Measurements from ENCODE around the gene PLEKHG3.

The PLEKHG3 gene

DNA sequence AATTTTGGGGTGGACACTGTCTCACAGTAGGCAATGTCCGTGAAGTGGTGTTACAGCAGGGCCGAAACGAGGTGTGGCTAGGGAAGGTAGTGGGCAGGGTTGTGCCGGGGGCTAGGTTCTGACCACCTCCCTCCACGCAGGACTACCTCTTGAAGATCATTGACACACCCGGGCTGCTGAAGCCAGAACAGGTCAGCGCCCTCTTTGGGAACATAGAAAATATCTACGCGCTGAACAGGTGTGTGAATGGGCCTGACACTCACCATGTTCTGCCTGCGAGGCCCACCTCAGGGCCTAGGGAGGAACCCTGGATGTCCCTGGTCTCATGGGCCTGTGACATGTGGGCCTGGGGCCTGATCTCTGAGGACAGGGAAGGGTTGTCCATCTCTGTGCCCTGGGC lies 24.6 kb downstream of the PLEKHG3 start:
- no peak for DNase-seq

DNA sequence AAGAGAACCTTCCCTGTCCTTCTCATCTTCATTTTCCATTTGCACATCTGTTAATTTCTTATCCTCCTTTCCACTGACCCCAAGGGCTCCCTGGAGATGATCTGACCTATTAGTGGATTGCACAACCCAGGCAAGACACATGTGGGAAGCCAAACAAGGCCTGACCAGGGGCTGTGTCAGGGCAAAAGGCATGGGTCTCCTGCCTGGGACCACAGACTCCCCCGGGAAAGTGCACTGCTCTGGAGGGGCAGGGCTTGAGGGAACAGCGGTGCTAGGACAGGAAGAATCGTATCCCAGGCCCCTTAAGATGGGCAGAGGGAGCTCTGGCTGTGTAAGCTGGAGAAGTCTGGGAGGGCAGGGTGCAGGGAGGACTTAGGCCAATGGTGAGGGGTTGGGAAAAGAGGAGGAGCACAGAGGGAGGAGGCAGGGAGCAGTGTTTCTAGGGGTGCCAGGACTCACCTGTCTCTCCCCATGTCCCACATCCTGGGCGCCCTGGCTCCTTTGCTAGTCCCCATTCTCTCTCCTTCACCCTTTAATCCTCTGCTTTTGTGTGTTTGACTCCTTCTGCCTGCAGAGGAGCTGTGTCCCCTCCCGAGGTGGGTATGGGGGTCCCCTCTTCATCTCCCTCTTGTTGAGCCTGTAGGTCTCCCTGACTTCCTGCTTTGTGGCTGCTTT lies 25.3 kb downstream of the PLEKHG3 start:
- DNase-seq, result no peak

DNA sequence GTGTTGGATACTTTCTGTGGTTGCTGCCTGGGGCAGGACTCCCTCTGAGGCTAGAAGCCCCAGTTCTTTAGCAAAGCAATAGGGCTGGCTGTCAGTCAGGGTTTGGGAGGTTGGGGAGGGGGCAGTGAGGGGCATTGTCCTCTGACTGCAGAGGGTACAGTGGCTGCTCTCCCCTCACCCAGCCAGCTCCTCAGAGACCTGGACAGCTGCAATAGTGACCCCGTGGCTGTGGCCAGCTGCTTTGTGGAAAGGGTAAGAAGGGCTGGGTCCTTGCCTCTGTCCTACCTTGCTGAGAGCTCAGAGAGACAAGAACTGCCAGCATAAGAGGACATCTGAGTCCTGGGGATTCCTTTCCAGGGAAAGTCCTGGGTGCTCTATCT lies 25.8 kb downstream of the PLEKHG3 start:
- no peak for DNase-seq

DNA sequence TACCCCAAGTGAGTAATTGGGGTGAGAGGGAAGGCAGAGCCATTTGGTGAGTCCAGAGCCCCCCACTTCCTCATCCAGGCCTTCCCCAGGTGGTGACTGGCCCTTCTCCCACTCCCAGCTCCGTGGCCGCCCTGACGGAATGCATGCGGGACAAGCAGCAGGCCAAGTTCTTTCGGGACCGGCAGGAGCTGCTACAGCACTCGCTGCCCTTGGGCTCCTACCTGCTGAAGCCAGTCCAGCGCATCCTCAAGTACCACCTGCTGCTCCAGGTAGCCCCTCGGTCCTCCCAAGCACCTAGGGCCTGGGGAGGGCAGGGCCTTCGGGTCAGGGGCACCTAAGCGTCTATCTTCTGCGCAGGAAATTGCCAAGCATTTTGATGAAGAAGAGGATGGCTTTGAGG lies 26.5 kb downstream of the PLEKHG3 start:
- DNase-seq, result no peak

DNA sequence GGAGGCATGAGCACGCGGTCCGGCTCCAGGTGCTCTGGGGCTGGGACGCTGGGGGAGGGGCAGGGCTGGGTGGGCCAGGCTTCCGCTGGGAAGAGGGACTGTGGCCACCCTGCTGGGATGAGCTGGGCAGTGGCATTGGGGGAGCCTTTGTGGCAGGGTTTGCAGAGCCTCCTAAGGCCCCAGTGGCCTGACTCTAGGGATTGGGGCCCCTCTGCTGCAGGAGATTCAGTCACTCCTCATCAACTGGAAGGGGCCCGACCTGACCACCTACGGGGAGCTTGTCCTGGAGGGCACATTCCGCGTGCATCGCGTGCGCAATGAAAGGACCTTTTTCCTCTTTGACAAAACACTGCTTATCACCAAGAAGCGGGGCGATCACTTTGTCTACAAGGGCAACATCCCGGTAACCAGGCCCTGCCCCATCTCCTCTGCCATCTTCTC lies 26.9 kb downstream of the PLEKHG3 start:
- DNase-seq, result no peak

DNA sequence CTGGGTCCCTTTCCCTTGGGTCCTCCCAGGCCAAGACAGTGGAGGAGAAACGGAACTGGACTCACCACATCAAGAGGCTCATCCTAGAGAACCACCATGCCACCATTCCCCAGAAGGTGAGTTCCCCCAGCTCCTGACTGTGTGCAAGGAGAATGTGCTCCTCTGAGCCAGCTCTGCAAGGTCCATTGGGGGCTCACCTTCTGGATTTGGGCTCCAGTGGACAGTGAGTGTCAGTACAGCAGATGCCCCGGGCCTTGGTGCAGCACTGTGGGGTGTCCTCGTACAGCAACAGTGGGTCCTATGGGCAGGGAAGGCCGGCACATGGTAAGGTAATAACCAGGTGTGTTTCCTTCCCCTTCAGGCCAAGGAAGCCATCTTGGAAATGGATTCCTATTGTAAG lies 27.8 kb downstream of the PLEKHG3 start:
- DNase-seq, result no peak

DNA sequence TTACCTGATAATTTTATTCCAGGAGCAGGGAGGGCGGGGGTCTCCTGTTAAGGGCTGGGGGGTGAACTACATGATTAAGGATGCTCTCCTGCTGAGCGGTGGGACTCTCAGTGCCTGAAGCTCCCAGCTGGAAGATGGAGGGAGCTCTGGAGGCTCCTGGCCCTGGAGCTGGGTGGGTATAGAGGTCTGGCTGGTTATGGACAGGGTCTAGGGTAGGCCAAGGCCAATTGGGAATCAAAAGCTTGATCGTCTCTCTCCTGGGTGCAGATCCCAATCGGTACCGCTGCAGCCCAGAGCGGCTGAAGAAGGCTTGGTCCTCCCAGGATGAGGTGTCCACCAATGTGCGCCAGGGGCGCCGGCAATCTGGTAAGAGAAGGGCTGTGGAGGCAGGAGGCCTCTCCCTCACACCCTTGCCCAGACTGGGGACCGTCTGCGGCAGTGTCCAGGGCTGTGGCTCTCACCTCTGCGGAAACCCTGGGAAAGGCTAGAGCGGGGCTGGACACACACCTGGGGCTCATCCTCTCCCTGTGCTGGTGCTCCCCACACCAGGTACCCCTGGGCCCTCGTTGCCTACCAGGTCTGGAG lies 28.4 kb downstream of the PLEKHG3 start:
- DNase-seq, result no peak

DNA sequence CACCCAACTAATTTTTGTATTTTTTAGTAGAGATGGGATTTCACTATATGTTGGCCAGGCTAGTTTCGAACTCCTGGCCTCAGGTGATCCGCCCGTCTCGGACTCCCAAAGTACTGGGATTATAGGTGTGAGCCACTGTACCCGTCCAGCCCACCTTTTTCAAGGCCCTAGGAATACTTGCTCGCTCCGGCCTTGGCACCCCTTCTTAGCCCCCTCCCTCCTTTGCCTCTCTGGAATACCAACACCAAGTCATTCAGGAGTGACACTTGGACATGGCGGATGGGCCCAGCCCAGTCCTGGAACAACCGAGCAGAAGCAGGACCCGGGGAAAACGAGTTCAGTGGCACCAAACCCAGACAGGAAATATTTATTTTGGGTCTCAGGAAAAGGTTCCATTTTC lies 29.1 kb downstream of the PLEKHG3 start:
- DNase-seq, result no peak

DNA sequence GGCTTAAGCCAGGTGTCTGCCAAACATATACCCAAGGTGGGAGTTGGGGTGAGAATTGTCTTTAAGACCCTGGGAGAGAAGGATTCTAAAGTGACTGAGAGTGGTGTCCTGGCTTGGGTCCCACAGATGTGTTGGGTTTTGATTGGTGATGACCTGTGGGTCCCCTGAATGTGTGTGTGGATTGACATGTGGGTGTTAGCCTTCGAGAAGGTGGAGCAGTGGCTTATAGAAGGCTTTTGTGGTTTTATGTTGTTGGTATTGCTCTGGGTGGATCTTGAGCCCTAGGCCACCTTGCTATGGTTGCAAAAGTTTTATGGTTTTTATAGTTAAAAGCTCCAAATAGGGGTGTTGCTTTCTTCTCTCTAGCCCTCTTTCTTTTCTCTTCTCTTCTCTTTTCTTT lies 29.7 kb downstream of the PLEKHG3 start:
- DNase-seq, result no peak

DNA sequence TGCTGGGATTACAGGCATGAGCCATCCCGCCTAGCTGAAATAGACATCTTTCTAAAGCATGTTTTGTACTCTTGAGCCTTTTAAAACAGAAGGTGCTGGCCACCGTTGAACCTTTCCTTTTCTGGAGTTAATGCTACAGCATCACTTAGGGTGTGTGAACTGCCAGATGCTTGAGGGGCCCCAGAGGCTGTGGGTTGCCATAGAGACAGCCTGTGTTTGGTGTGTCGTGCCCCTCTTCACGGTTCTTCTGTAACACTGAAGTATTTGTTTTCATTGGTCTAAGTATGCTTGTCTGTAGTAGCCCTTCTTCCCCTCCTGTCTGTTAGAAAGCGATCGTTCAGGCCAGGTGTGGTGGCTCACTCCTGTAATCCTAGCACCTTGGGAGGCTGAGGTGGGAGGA lies 30.8 kb downstream of the PLEKHG3 start:
- no peak for DNase-seq

DNA sequence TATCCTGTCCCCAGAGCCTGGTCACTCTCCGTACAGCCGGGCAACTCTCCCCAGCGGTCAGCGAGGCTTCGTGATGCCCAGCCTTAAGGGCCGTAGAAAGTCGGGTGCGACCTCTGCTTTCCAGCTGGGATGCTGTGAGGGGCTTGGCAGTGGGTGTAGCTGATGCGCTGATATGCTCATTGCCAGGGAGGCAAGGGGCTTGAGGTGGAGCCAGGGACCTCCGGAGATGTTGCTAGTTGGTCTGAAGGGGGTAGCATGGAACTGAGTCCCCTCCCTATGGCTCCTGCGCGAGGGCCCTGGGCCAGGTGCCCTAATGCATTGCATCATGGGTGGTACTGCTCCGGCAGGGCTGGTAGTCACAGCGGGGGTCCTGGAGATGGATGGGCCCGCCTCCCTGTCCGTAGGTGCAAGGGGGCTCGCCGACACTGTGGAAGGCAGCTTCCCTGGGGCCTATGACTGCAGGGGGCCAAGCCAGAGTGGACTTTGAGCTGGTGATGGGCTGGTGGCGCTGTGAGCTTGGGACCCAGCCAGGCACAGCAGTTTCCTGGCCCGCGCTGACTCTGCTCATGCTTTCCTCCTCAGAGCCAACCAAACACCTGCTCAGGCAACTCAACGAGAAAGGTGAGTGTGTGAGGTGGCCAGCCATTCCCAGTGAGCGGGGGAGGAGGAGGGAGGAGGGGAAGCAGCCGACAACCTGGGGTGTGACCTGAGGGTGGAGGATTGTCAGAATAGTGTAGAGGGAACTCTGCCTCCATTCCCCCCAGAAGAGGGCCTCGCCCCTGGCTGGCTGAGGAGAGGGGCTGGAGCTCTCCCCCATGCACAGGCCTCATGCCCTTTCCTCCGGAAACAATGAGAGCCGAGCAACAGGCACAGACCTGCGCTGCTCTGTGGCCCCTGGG lies 32.3 kb downstream of the PLEKHG3 start:
- no peak for DNase-seq

DNA sequence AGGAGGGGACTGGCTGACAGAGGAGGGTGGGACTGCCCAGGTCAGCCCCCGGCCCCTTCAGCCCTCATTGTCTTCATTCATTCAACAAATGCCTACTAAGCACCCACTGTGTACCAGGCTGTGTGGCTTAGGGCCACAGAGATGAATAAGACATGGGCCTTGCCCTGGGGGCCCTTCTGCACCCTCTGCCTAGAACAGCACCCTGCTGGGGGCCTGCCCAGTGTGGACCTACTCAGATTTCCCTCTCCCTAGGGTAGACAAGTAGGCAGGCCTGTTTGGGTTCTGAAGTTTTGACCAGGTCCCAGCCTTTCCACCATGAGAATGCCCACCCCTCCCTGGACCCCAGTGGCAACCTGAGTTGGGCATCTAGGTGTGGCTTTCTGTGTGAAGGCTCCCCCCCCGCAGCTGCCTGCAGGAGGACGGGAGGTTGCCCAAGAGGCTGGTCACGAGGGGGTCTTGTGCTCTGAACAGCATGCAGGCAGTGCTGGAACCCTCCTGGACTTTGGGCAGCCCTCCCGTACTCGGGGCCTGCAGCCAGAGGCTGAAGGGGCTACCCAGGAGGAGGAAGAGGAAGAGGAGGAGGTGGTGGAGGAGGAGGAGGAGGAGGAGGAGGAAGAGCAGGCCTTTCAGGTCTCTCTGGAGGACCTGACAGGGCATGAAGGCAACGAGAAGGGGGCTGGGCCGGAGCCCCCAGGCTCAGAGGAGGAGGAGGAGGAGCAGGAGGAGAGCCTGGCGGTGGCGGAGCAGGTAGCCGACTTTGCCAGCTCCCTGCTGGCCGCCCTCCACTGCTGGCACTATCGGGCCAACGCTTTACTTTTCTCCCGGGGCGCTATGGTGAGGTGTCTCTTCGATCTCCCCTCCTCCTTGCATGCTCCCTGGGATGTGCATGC lies 33.4 kb downstream of the PLEKHG3 start:
- no peak for DNase-seq

DNA sequence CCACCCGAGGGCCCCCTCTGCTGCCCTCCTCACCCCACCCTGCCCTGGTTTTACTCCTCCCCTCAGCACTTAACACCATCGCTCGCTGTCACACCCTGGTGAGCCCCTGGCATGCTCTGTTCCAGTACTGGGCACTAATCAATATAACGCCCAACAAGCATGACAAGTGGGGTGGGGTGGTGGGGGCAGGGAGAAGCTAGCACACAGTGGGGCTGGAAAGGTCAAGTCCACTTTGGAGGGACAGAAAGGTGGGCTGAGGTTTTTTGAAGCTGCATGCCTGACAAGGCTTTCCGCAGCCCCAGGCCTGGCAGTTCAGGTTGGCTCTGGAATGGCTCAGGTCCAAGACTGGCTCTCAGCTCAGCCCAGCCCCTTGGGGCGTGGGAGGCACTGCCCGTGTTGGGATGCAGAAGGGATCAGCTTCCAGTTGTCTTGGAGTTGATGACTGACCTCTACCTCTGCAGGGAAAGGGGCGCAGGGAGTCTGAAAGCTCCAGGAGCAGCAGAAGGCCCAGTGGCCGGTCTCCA lies 34.1 kb downstream of the PLEKHG3 start:
- no peak for DNase-seq

DNA sequence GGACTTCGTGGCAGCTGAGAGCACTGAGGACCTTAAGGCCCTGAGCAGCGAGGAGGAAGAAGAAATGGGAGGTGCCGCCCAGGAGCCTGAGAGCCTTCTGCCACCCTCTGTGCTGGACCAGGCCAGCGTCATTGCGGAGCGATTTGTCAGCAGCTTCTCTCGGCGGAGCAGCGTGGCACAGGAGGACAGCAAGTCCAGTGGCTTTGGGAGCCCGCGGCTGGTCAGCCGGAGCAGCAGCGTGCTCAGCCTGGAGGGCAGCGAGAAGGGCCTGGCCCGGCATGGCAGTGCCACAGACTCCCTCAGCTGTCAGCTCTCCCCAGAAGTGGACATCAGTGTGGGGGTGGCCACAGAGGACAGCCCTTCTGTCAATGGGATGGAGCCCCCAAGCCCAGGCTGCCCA lies 37.0 kb downstream of the PLEKHG3 start:
- DNase-seq, result no peak

DNA sequence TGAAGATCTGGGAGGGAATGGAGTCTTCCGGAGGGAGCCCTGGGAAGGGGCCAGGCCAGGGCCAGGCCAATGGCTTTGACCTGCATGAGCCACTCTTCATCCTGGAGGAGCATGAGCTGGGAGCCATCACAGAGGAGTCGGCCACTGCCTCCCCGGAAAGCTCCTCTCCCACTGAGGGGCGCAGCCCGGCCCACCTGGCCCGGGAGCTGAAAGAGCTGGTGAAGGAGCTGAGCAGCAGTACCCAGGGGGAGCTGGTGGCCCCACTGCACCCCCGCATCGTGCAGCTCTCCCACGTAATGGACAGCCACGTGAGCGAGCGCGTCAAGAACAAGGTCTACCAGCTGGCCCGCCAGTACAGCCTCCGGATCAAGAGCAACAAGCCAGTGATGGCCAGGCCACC lies 37.7 kb downstream of the PLEKHG3 start:
- DNase-seq, result no peak

DNA sequence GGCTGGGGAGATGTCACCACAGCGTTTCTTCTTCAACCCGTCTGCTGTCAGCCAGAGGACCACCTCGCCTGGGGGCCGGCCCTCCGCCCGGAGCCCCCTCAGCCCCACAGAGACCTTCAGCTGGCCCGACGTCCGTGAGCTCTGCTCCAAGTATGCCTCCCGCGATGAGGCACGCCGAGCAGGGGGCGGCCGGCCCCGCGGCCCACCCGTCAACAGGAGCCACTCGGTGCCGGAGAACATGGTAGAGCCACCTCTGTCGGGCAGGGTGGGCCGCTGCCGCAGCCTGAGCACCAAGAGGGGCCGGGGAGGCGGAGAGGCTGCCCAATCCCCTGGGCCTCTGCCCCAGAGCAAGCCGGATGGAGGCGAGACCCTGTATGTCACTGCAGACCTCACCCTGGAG lies 38.8 kb downstream of the PLEKHG3 start:
- no peak for DNase-seq

DNA sequence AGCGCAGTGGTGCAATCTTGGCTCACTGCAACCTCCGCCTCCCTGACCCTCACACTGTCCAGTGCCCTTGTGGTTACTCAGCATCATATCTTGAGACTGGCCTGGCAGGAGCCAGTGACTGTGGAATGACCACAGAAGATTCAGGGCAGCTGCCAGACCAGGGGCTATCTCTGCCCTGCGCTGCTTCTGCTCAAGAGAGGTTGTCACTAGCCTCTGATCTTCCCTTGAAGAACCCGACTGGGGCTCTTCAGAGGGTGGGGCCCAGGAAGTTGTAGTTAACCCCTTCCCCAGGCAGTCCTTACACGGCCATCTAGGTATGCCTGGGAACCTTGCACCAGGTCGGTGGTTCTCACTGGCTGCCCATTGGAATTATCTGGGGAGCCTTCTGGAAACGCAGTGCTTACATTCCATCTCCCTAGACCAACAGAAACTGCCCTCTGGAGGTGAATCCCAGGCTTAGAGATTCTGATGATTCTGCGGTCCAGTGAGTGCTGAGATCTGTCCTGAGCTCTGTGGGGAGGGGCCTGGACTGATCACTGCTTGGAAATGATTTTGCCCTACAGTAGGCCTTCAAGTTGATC lies 41.4 kb downstream of the PLEKHG3 start:
- no peak for DNase-seq

DNA sequence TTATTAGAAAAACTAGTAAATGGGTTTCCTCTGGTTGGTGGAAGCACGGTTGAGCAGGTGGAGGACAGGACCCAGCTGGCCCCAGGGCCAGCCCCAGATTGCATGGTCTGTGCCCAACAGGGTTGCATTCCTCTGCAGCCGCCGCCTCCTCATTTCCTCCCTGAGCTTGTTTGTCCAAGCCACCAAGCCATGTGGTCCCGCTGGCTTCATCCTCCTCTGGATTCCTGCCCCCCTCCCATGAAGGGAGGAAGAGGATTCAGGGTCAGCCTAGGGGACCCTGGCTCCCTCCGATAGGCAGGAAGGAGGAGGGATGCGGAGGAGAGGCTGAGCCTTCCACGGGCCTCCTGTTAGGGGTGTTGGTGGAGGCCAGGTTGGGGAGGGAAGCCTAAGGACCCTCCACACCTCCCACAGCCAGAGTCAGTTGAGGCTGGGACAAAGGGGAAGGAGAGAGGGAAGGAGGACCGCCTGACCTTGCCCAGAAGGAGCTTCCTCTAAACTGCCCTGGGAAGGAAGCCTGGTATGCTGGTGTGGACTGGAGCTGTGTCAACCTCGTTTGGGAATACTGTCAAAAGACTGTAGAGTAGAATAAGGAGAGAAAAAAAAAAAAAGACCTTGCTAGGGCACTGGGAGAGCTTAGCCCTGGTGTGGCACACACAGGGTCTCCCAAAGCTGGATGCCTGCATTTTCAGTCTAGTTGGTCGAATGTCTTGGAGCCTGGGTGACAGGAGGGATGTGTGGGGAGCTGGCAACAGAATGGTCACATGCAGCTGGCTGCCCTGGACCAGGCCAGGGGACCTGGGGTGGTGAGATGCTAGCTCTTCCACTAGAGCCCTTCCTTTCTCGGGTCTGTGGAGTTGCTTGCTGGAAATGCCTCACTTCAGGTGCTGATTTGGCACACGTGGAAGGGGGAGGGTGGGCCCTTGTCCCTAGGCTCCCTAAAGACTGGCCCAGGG lies 42.4 kb downstream of the PLEKHG3 start:
- no peak for DNase-seq

DNA sequence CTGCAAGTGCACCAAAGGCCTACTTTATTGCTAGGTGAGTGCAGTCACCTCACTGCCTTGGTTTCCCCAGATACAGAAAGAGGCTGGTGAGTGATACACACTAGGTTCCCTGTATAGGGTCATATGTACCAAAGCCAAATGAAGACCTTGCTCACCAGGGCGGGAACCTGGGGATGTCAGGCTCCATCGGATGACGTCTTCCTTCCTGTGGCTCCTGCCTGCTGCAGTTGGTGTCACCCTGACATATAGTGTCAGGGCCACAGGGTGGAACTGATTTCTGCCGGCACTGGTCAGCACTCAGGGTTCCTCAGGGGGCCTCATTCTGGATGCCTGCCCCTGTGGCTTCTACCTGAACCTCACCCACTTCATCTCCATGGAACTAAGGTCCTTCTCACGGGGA lies 43.1 kb downstream of the PLEKHG3 start:
- DNase-seq, result no peak

DNA sequence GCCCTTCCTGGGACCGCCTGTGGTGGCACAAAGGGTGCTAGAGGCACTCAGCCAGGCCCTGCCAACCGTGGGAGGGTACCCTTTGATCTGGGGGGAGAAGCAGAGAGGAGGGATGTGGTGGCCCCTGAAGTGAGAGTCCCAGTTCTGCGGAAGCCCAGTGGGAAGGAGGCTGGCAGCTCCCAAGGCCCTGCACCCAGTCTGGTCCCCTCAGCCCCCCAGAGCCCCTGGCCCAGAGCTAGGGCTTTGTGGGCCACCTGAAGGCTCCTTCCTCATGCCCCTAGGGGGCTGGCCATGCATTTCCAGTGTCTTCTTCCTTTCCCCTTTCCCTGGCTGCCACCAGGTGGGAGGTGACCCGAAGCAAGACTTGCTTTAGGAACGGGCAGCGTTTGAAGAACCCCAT lies 44.3 kb downstream of the PLEKHG3 start:
- DNase-seq, result no peak

DNA sequence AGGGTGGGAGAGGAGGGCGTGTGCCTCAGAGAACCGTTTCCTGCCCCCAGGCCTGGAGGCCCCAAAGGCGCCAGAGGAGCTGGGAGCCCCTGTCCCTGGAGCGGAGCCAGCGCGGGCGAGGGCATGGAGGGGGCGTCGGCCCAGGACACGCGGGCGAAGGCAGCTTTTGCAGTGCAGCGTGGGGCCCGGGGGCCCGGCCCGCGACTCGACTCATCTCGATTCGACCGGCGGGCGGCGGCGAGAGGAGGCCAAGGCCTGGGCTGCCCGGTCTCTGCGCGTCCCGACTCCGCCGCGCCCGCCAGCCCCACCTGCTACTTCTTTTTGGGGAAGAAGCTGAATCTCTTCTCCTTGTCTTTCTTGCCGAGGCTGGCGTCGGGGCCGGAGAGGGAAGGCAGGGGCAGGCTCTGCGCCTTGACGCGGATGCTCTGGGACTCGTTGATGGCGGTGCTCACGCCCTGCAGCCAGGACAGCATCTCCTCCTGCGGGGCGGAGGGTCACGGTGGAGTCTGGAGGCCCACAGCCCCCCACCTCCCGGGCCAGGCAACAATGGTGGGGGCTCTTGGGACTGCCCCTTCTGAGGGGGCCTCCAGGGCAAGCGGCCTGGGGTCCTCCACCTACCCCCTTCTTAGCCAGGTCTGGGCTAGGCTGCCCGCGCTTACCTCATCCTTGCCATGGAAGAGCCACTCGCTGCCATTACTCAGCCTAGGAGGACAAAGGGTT lies 44.9 kb downstream of the PLEKHG3 start:
- DNase-seq, result no peak
